ENCODE data around the gene MAEL. TPM values are rescaled to one million over a fixed set of nuclear protein-coding genes. Genes with fewer than 3 reads are reported as not detected.

MAEL gene
- total RNA-seq, 3 donors from 2014 or later (not counting 1 experiment from before 2014, with no cell fraction given) = 0.19 TPM; not detected in 2

DNA sequence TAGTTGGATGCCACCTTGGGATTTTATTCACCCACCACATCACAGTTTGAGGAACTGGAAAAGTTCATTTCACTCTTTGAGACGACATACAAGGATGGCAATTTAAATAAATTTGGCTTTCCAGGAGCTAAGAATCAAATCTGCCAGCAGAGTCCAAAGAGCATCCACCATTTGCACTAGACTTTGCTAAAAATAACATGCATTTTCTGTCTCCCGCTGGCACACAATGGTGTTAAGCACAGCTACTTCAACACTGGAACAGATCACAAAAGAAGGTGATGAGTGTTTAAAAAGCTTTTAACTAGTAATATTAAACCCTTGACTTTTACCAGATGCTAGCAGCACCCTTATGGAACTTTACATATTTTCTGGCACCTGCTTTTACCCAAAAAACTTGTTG lies 44.6 kb downstream of the MAEL start:
- Histone ChIP-seq H3K9me3 (ENCODE audit: control insufficient read depth, insufficient read depth, low read length) (no peaks in the 10 kb centered on the region), H3K4me1 (ENCODE audit: control insufficient read depth, insufficient read depth, low read length) (no peaks in the 10 kb centered on the region), H3K27ac (ENCODE audit: low read length) (no peak overlapping the region), H3K27me3 (ENCODE audit: control insufficient read depth, insufficient read depth, low read length) (no peaks in the 10 kb centered on the region), H3K36me3 (ENCODE audit: control insufficient read depth, insufficient read depth, low read length) (no peaks in the 10 kb centered on the region), H3K4me3 (ENCODE audit: low read length) (no peak overlapping the region)
- ATAC-seq (no peak), DNase-seq (no peak)
- TF ChIP-seq, protein P1, sequence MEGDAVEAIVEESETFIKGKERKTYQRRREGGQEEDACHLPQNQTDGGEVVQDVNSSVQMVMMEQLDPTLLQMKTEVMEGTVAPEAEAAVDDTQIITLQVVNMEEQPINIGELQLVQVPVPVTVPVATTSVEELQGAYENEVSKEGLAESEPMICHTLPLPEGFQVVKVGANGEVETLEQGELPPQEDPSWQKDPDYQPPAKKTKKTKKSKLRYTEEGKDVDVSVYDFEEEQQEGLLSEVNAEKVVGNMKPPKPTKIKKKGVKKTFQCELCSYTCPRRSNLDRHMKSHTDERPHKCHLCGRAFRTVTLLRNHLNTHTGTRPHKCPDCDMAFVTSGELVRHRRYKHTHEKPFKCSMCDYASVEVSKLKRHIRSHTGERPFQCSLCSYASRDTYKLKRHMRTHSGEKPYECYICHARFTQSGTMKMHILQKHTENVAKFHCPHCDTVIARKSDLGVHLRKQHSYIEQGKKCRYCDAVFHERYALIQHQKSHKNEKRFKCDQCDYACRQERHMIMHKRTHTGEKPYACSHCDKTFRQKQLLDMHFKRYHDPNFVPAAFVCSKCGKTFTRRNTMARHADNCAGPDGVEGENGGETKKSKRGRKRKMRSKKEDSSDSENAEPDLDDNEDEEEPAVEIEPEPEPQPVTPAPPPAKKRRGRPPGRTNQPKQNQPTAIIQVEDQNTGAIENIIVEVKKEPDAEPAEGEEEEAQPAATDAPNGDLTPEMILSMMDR (IDR thresholded peaks at IDR 0.05) = no peak
- peaks cover 4 to 11% of the 10 kb centered on the region in 2 donors for H3K27me3 Mint-ChIP-seq (ENCODE audit: low read depth in 2 of 2)
- H3K36me3 Mint-ChIP-seq = no peaks in the 10 kb centered on the region
- no peaks in the 10 kb centered on the region for H3K4me1 Mint-ChIP-seq
- no peaks in the 10 kb centered on the region for H3K9me3 Mint-ChIP-seq
- 79% methylated on average over 2 of the region's 2 CpGs for WGBS (ENCODE audit: insufficient coverage)
- no peak overlapping the region for H3K27ac Mint-ChIP-seq
- intact Hi-C loops (cut with micrococcal nuclease) = no loop called here
- H3K4me3 Mint-ChIP-seq = no peak overlapping the region

DNA sequence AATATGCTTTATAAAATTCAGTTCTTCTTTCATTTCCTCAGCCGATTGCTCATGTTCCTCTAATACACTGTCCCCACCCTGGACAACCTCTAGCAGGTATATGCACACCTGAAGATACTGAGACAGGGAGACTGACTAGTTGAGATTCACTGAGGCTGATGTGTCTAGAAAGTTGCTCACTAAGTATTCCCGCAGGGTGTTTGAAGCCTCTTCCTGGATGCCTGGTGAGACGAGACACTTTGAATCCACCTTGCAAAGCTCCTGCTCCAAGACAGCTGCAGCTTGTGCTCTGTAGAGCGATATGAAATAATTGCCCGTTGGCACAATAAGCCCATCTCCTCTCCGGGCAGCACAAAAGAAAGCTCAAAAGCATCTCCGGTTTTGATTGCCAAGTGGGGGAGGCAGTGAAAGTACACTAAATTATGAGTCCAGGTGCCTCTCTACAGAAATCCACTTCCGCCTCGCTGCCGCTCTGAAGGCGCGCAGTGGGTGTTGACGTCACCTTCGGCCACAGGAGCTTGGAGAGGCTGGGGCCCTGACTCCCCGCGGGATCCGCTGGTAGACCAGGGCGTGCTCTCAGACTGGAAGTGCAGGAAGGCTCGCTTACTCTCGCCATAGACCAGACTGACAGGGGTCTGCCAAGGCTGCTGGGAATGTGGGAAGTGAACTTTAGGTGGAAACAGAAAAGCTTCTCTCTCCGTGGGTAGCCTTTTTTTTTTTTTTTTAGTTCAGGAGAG lies 54.8 kb downstream of the MAEL start:
- Mint-ChIP-seq H3K9me3 (no peaks in the 10 kb centered on the region), H3K4me1 (peaks cover 9 to 13% of the 10 kb centered on the region in 2 donors), H3K27me3 (ENCODE audit: low read depth in 2 of 2) (peaks cover 20 to 31% of the 10 kb centered on the region in 2 donors), H3K36me3 (no peaks in the 10 kb centered on the region), H3K27ac (peak overlapping the region in 1 of 2 donors; percentile 83), H3K4me3 (peak overlapping the region; percentile 87)
- Histone ChIP-seq H3K27ac (ENCODE audit: low read length) (no peak overlapping the region), H3K36me3 (ENCODE audit: control insufficient read depth, insufficient read depth, low read length) (no peaks in the 10 kb centered on the region), H3K9me3 (ENCODE audit: control insufficient read depth, insufficient read depth, low read length) (no peaks in the 10 kb centered on the region), H3K27me3 (ENCODE audit: control insufficient read depth, insufficient read depth, low read length) (no peaks in the 10 kb centered on the region), H3K4me1 (ENCODE audit: control insufficient read depth, insufficient read depth, low read length) (peaks cover 5% of the 10 kb centered on the region), H3K4me3 (ENCODE audit: low read length) (peak overlapping the region; percentile 31)
- intact Hi-C loops (cut with micrococcal nuclease) = loop anchor here (5.0 kb wide), 1 partner anchor 67 kb away; the partner anchor contains the start of gene ILDR2
- TF ChIP-seq, protein P1 (IDR thresholded peaks at IDR 0.05) = no peak
- DNase-seq = peak; percentile 43 to 82
- WGBS (ENCODE audit: insufficient coverage) = 15% methylated on average over 20 of the region's 21 CpGs
- ATAC-seq = peak; percentile 83 to 97 (median 95)

- no peaks in the 10 kb centered on the region for H3K9me3 ChIP-seq (ENCODE audit: control insufficient read depth, insufficient read depth, low read length)
Measured at GRCh38 chr1:167051907-167052306, 62.8 kb downstream of the MAEL start.

More at GRCh38 chr1:167051907-167052306, 62.8 kb downstream of the MAEL start:
- no peaks in the 10 kb centered on the region for H3K27me3 ChIP-seq (ENCODE audit: control insufficient read depth, insufficient read depth, low read length)
- peaks cover 23% of the 10 kb centered on the region for H3K4me1 ChIP-seq (ENCODE audit: control insufficient read depth, insufficient read depth, low read length)
- Mint-ChIP-seq H3K27me3 (ENCODE audit: low read depth in 2 of 2) (no peaks in the 10 kb centered on the region), H3K4me1 (peaks cover 0 to 21% of the 10 kb centered on the region in 2 donors), H3K4me3 (no peak overlapping the region), H3K9me3 (no peaks in the 10 kb centered on the region), H3K36me3 (no peaks in the 10 kb centered on the region), H3K27ac (no peak overlapping the region)
- intact Hi-C loops (cut with micrococcal nuclease) = no loop called here
- H3K36me3 ChIP-seq (ENCODE audit: control insufficient read depth, insufficient read depth, low read length) = no peaks in the 10 kb centered on the region
- no peak for DNase-seq
- no peak overlapping the region for H3K27ac ChIP-seq (ENCODE audit: low read length)
- no peak overlapping the region for H3K4me3 ChIP-seq (ENCODE audit: low read length)
- ATAC-seq = no peak
- TF ChIP-seq, protein P1 (IDR thresholded peaks at IDR 0.05) = no peak
- WGBS (ENCODE audit: insufficient coverage) = 88% methylated on average over 5 of the region's 5 CpGs

Data from natural killer cell (primary cell).